Measurements from ENCODE around the gene PDIA5. TPM values are rescaled to one million over a fixed set of nuclear protein-coding genes. Genes with fewer than 3 reads are reported as not detected.

PDIA5 gene
- total RNA-seq, 1 experiment from 2014 or later: 41.5 TPM

- TF ChIP-seq ARID4B (CRISPR knock-in tag; IDR thresholded peaks at IDR 0.05; ENCODE audit: borderline replicate concordance) (no peak), ATF3 (CRISPR knock-in tag; conservative IDR thresholded peaks at IDR 0.05) (no peak)
These were observed 91.5 kb downstream of the PDIA5 start (continued) for GRCh38 chr3:123158330-123158729.

- H3K27me3 Mint-ChIP-seq (ENCODE audit: low read depth): no peaks in the 10 kb centered on the region
- ATAC-seq: no peak
These were observed 92.1 kb downstream of the PDIA5 start for GRCh38 chr3:123158899-123159390.

More at GRCh38 chr3:123158899-123159390, 92.1 kb downstream of the PDIA5 start:
- Mint-ChIP-seq H3K36me3 (peaks cover 31% of the 10 kb centered on the region), H3K4me3 (no peak overlapping the region), H3K4me1 (no peaks in the 10 kb centered on the region), H3K27ac (no peak overlapping the region), H3K9me3 (no peaks in the 10 kb centered on the region)
- ChIA-PET POLR2A (no interaction called here), CTCF (interaction anchor here (0.8 to 1.6 kb wide), 3 partner anchors 115 to 149 kb away, joined by 3 to 5 read pairs (median 3); partner anchors contain the start of gene SEMA5B)
- DNase-seq (ENCODE audit: low spot score): no peak
- TF ChIP-seq RORB (CRISPR knock-in tag; IDR thresholded peaks at IDR 0.05): no peak
- TF ChIP-seq ZBTB21 (CRISPR knock-in tag; IDR thresholded peaks at IDR 0.05; ENCODE audit: borderline replicate concordance): no peak
- no peak for TF ChIP-seq MYBL2 (CRISPR knock-in tag; IDR thresholded peaks at IDR 0.05)
- no peak for TF ChIP-seq E2F1 (CRISPR knock-in tag; IDR thresholded peaks at IDR 0.05)
- TF ChIP-seq E2F5 (CRISPR knock-in tag; IDR thresholded peaks at IDR 0.05): no peak
- no peak for TF ChIP-seq NFYB (CRISPR knock-in tag; conservative IDR thresholded peaks at IDR 0.05; ENCODE audit: low read depth)
- no peak for TF ChIP-seq TCF7 (CRISPR knock-in tag; IDR thresholded peaks at IDR 0.05; ENCODE audit: low read depth)
- TF ChIP-seq CTCF (IDR thresholded peaks at IDR 0.05): no peak
- TF ChIP-seq PRDM15 (CRISPR knock-in tag; IDR thresholded peaks at IDR 0.05): no peak
- no peak for TF ChIP-seq ZNF232 (CRISPR knock-in tag; IDR thresholded peaks at IDR 0.05)
- TF ChIP-seq ZNF281 (CRISPR knock-in tag; IDR thresholded peaks at IDR 0.05): no peak
- TF ChIP-seq ELF4 (CRISPR knock-in tag; IDR thresholded peaks at IDR 0.05; ENCODE audit: low read depth): no peak
- no peak for TF ChIP-seq NR3C1 (CRISPR knock-in tag; conservative IDR thresholded peaks at IDR 0.05; ENCODE audit: low read depth)
- TF ChIP-seq NR2C2 (CRISPR knock-in tag; IDR thresholded peaks at IDR 0.05): no peak

Data from WTC11 (cell line).